Measurements from ENCODE around the gene MREG. TPM values are rescaled to one million over a fixed set of nuclear protein-coding genes. Genes with fewer than 3 reads are reported as not detected.
A peak's percentile ranks its signal among the peaks of the same experiment; 100 is the strongest.

Gene MREG
- total and polyA plus RNA-seq, 10 of the 15 experiments (the other 5 are each of a cell fraction or from before 2014, with no cell fraction given): 6.9 to 45.0 (median 28.5) TPM

DNA sequence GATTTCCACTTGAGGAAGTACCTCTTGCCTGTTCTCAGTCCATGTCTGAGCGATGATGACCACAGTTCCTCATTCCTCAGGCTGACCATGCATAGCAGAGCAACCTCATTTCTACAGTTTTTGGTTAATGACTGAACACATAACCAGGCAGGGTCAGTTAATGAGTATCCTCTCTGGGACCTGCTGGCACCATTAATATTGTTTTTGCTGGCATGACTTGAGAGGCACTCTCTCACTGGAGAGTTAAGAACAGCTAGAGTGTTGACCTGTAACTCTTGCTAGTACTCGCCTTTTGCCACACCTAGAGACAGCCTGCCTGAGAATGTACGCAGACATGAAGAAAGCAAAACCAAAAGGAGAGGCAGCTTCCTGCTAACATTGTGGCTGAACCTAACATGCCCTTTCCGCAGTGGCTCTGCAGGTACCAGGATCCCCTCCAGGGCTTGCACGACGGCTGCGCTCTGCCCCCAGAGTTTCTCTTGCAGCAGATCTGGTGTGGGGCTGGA lies 44.4 kb upstream of the MREG start (continued):
- TF ChIP-seq MTA3 (IDR thresholded peaks at IDR 0.05; ENCODE audit: borderline replicate concordance, low read length) (no peak; the same call in 1 of the 2 replicates), YBX1 (IDR thresholded peaks at IDR 0.05) (no peak), SUPT20H (IDR thresholded peaks at IDR 0.05; ENCODE audit: borderline replicate concordance, control insufficient read depth, low read depth, low read length) (no peak), FOXK2 (IDR thresholded peaks at IDR 0.05) (no peak), GATAD2B (conservative IDR thresholded peaks at IDR 0.05; ENCODE audit: low read depth) (peak; percentile 66), IRF4 (IDR thresholded peaks at IDR 0.05; ENCODE audit: low read depth, low read length) (peak; percentile 61; the same call in 1 of the 2 replicates), POU2F2 (IDR thresholded peaks at IDR 0.05; ENCODE audit: borderline replicate concordance, low read depth, low read length) (peak; percentile 82; the same call in 1 of the 3 replicates), RELA (IDR thresholded peaks at IDR 0.05; ENCODE audit: borderline replicate concordance, partially characterized antibody) (peak; percentile 36), NRF1 (conservative IDR thresholded peaks at IDR 0.05; ENCODE audit: low read depth, low read length) (no peak), ZNF384 (IDR thresholded peaks at IDR 0.05; ENCODE audit: borderline replicate concordance, low read depth, low read length) (no peak), SPI1 (IDR thresholded peaks at IDR 0.05; ENCODE audit: borderline replicate concordance, insufficient read depth, low read depth, low read length) (peak; percentile 91), TBL1XR1 (IDR thresholded peaks at IDR 0.05; ENCODE audit: low read depth, low read length) (0 out of 2 replicates have a peak, but pooled peaks have one; percentile 24), PAX8 (IDR thresholded peaks at IDR 0.05) (no peak), ETV6 (conservative IDR thresholded peaks at IDR 0.05 in 1 of 2, IDR thresholded peaks at IDR 0.05 in 1 of 2; ENCODE audit: borderline replicate concordance in 1 of 2, low read depth in 1 of 2) (peak in 1 of 2 experiments; percentile 73; a peak in 1 of 4 replicates), RAD51 (IDR thresholded peaks at IDR 0.05) (no peak), TARDBP (IDR thresholded peaks at IDR 0.05; ENCODE audit: borderline replicate concordance) (0 out of 2 replicates have a peak, but pooled peaks have one; percentile 27), RUNX3 (IDR thresholded peaks at IDR 0.05; ENCODE audit: low read length) (peak; percentile 86), CHD4 (IDR thresholded peaks at IDR 0.05) (no peak), SRF (IDR thresholded peaks at IDR 0.05; ENCODE audit: low read depth in 2 of 2, low read length in 2 of 2) (peak in 1 of 2 experiments; percentile 34; a peak in 2 of 4 replicates), EZH2 (IDR thresholded peaks at IDR 0.05; ENCODE audit: borderline replicate concordance, control insufficient read depth, low read depth, low read length) (no peak), MEF2A (IDR thresholded peaks at IDR 0.05; ENCODE audit: insufficient read depth, low read depth, low read length) (no peak)
- TF ChIP-seq, protein P1, sequence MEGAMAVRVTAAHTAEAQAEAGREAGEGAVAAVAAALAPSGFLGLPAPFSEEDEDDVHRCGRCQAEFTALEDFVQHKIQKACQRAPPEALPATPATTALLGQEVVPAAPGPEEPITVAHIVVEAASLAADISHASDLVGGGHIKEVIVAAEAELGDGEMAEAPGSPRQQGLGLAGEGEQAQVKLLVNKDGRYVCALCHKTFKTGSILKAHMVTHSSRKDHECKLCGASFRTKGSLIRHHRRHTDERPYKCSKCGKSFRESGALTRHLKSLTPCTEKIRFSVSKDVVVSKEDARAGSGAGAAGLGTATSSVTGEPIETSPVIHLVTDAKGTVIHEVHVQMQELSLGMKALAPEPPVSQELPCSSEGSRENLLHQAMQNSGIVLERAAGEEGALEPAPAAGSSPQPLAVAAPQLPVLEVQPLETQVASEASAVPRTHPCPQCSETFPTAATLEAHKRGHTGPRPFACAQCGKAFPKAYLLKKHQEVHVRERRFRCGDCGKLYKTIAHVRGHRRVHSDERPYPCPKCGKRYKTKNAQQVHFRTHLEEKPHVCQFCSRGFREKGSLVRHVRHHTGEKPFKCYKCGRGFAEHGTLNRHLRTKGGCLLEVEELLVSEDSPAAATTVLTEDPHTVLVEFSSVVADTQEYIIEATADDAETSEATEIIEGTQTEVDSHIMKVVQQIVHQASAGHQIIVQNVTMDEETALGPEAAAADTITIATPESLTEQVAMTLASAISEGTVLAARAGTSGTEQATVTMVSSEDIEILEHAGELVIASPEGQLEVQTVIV (IDR thresholded peaks at IDR 0.05; ENCODE audit: borderline replicate concordance, partially characterized antibody): no peak
- TF ChIP-seq, protein P2, sequence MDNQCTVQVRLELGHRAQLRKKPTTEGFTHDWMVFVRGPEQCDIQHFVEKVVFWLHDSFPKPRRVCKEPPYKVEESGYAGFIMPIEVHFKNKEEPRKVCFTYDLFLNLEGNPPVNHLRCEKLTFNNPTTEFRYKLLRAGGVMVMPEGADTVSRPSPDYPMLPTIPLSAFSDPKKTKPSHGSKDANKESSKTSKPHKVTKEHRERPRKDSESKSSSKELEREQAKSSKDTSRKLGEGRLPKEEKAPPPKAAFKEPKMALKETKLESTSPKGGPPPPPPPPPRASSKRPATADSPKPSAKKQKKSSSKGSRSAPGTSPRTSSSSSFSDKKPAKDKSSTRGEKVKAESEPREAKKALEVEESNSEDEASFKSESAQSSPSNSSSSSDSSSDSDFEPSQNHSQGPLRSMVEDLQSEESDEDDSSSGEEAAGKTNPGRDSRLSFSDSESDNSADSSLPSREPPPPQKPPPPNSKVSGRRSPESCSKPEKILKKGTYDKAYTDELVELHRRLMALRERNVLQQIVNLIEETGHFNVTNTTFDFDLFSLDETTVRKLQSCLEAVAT (IDR thresholded peaks at IDR 0.05): peak; percentile 73; the same call in 1 of the 2 replicates
- TF ChIP-seq, protein P3, sequence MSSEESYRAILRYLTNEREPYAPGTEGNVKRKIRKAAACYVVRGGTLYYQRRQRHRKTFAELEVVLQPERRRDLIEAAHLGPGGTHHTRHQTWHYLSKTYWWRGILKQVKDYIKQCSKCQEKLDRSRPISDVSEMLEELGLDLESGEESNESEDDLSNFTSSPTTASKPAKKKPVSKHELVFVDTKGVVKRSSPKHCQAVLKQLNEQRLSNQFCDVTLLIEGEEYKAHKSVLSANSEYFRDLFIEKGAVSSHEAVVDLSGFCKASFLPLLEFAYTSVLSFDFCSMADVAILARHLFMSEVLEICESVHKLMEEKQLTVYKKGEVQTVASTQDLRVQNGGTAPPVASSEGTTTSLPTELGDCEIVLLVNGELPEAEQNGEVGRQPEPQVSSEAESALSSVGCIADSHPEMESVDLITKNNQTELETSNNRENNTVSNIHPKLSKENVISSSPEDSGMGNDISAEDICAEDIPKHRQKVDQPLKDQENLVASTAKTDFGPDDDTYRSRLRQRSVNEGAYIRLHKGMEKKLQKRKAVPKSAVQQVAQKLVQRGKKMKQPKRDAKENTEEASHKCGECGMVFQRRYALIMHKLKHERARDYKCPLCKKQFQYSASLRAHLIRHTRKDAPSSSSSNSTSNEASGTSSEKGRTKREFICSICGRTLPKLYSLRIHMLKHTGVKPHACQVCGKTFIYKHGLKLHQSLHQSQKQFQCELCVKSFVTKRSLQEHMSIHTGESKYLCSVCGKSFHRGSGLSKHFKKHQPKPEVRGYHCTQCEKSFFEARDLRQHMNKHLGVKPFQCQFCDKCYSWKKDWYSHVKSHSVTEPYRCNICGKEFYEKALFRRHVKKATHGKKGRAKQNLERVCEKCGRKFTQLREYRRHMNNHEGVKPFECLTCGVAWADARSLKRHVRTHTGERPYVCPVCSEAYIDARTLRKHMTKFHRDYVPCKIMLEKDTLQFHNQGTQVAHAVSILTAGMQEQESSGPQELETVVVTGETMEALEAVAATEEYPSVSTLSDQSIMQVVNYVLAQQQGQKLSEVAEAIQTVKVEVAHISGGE (CRISPR knock-in tag; IDR thresholded peaks at IDR 0.05): no peak
